K562 (cell line): ENCODE measurements around the gene COPS4. TPM values are rescaled to one million over a fixed set of nuclear protein-coding genes. Genes with fewer than 3 reads are reported as not detected.

ENCODE experiments used
- CC2D1A ChIP-seq: fragments of 450-650 bp; IDR thresholded peaks from 2 replicates; pipeline ENCODE4 v1.6.1; 2017; ENCODE audit warnings: mild to moderate bottlenecking
- ETS2 ChIP-seq: IDR thresholded peaks from 2 replicates; pipeline ENCODE4 v1.6.1; 2016; ENCODE audit warnings: borderline replicate concordance, missing genetic modification characterization, mild to moderate bottlenecking, moderate library complexity, missing compliant biosample characterization; ENCODE audit not compliant: poor library complexity, severe bottlenecking
- NBN ChIP-seq: fragments of 450-650 bp; IDR thresholded peaks from 2 replicates; pipeline ENCODE4 v1.6.1; 2016; ENCODE audit warnings: low read depth, mild to moderate bottlenecking
- NFE2L1 ChIP-seq: fragments of 450-650 bp; IDR thresholded peaks from 2 replicates; pipeline ENCODE4 v1.6.1; 2016; ENCODE audit warnings: missing genetic modification characterization, low read depth, mild to moderate bottlenecking, missing compliant biosample characterization, moderate library complexity, borderline replicate concordance
- POLR2A ChIP-seq: fragments of 450-650 bp; conservative IDR thresholded peaks from 2 replicates; pipeline ENCODE4 v1.6.1; 2016
- ZFX ChIP-seq: sonication (generic); formaldehyde crosslinking; IDR thresholded peaks from 2 replicates; pipeline ENCODE4 v1.8.0; 2022; ENCODE audit warnings: mild to moderate bottlenecking, missing genetic modification reagents, moderate library complexity
- ZKSCAN1 ChIP-seq: fragments of 150-350 bp; IDR thresholded peaks from 2 replicates; pipeline ENCODE4 v1.6.1; 2016; ENCODE audit warnings: low read depth, low read length
- ZNF445 ChIP-seq: fragments of 250-450 bp; sonication (Bioruptor Pico); IDR thresholded peaks from 2 replicates; pipeline ENCODE4 v1.4.0; 2020; ENCODE audit warnings: low read depth, mild to moderate bottlenecking, moderate library complexity
- ZNF766 ChIP-seq: fragments of 200-800 bp; sonication (Bioruptor generic); conservative IDR thresholded peaks from 2 replicates; pipeline ENCODE4 v1.6.1; 2016; ENCODE audit warnings: missing genetic modification characterization, missing compliant biosample characterization
- ZNF780A ChIP-seq: fragments of 250-450 bp; sonication (Bioruptor Pico); IDR thresholded peaks from 2 replicates; pipeline ENCODE4 v1.5.0; 2021; ENCODE audit warnings: mild to moderate bottlenecking
- polyA plus RNA-seq, 8 experiments: library from polyadenylated mRNA; depleted of rRNA in 4 of 8; stranded (reverse) in 5 of 8; unstranded in 3 of 8; fragments of >200 nt; fragmentation: Nextera tagmentation in 2 of 8; fragmentation: Illumina TruSeq in 1 of 8; extraction: Ambion mirVana in 2 of 8; extraction: Trizol in 1 of 8; gene quantifications; 2 replicates each; pipeline versions ENCODE4 v1.2.1 to v1.2.3, GENCODE V29; 2011 to 2014; ENCODE audit warnings: inconsistent platforms in 1 of 8, missing spikeins in 1 of 8
- total RNA-seq, 7 experiments: library from RNA; depleted of rRNA in 6 of 7; stranded (reverse); fragments of >200 nt in 6 of 7; fragmentation: Illumina TruSeq in 2 of 7; extraction: Trizol in 2 of 7; gene quantifications; 2 replicates each; pipeline versions ENCODE4 v1.2.1 to v1.2.3, GENCODE V29; 2011 to 2021; ENCODE audit warnings: low replicate concordance in 1 of 7
- TF ChIP-seq, protein P1 (sequence below), 2 experiments: fragments of 450-650 bp in 1 of 2; sonication (generic) in 1 of 2; formaldehyde crosslinking in 1 of 2; IDR thresholded peaks; 2 replicates each; pipeline versions ENCODE4 v1.7.1 to v1.9.0; 2016 to 2022; ENCODE audit warnings: inconsistent platforms in 1 of 2, mild to moderate bottlenecking in 1 of 2, missing genetic modification reagents in 1 of 2
- TF ChIP-seq, protein P2 (sequence below): sonication (generic); formaldehyde crosslinking; IDR thresholded peaks from 2 replicates; pipeline ENCODE4 v1.8.1; 2023; ENCODE audit warnings: mild to moderate bottlenecking, missing genetic modification reagents
- TF ChIP-seq, protein P3 (sequence below): sonication (generic); formaldehyde crosslinking; IDR thresholded peaks from 2 replicates; pipeline ENCODE4 v1.9.0; 2022; ENCODE audit warnings: mild to moderate bottlenecking, missing genetic modification reagents
- TF ChIP-seq, protein P4 (sequence below): sonication (generic); formaldehyde crosslinking; IDR thresholded peaks from 2 replicates; pipeline ENCODE4 v1.5.0; 2020; ENCODE audit warnings: missing genetic modification reagents

The COPS4 gene
- total and polyA plus RNA-seq, 9 of the 15 experiments (the other 6 are each of a cell fraction or from before 2014, with no cell fraction given): 44.7 to 180 (median 70.9) TPM

DNA sequence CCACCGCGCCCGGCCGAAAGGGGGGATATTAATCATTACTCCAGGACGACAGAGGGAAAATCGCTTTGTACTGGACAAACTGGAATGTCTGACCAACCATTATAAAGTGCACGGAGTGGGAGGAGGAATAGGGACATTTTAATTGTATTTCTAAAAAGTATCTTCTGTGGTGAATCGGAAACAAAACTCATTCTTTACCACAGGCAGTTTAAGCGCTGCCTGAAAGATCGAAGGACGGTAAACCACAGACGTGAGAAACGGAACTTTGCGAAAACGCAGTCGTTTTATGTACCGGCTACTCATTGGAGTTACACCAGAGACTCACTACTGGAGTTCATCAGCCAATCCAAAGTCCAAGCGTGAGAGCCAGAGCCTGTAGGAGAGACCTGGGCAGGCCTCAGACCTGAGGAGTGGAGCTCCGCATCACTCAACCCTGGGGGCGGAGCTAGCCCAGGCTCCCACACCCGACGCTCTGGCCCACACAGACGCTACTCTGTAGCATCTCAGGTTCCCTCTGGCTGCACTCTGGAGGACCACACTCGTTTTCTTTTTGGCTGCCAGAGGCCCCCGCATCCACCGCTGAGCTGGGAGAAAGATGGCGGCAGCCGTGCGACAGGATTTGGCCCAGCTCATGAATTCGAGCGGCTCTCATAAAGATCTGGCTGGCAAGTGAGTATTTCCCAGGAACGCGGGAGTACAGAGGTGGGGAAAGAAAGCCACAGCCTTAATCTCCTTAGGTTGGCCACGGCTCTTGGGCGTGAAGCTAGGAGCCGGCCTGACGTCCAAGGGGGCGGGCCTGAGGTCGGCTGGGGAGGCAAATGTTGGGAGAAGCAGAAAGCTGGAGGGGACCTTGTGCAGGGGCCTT is at the start of gene COPS4 (continued):
- TF ChIP-seq, protein P1, sequence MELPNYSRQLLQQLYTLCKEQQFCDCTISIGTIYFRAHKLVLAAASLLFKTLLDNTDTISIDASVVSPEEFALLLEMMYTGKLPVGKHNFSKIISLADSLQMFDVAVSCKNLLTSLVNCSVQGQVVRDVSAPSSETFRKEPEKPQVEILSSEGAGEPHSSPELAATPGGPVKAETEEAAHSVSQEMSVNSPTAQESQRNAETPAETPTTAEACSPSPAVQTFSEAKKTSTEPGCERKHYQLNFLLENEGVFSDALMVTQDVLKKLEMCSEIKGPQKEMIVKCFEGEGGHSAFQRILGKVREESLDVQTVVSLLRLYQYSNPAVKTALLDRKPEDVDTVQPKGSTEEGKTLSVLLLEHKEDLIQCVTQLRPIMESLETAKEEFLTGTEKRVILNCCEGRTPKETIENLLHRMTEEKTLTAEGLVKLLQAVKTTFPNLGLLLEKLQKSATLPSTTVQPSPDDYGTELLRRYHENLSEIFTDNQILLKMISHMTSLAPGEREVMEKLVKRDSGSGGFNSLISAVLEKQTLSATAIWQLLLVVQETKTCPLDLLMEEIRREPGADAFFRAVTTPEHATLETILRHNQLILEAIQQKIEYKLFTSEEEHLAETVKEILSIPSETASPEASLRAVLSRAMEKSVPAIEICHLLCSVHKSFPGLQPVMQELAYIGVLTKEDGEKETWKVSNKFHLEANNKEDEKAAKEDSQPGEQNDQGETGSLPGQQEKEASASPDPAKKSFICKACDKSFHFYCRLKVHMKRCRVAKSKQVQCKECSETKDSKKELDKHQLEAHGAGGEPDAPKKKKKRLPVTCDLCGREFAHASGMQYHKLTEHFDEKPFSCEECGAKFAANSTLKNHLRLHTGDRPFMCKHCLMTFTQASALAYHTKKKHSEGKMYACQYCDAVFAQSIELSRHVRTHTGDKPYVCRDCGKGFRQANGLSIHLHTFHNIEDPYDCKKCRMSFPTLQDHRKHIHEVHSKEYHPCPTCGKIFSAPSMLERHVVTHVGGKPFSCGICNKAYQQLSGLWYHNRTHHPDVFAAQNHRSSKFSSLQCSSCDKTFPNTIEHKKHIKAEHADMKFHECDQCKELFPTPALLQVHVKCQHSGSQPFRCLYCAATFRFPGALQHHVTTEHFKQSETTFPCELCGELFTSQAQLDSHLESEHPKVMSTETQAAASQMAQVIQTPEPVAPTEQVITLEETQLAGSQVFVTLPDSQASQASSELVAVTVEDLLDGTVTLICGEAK (IDR thresholded peaks at IDR 0.05): peak; percentile 93
- TF ChIP-seq, protein P1 (CRISPR knock-in tag; IDR thresholded peaks at IDR 0.05): no peak
- TF ChIP-seq NFE2L1 (tag): no peak
- TF ChIP-seq ZNF766 (CRISPR knock-in tag): peak; percentile 78; the same call in 1 of the 2 replicates
- peak; percentile 95 for TF ChIP-seq POLR2A
- TF ChIP-seq, protein P2, sequence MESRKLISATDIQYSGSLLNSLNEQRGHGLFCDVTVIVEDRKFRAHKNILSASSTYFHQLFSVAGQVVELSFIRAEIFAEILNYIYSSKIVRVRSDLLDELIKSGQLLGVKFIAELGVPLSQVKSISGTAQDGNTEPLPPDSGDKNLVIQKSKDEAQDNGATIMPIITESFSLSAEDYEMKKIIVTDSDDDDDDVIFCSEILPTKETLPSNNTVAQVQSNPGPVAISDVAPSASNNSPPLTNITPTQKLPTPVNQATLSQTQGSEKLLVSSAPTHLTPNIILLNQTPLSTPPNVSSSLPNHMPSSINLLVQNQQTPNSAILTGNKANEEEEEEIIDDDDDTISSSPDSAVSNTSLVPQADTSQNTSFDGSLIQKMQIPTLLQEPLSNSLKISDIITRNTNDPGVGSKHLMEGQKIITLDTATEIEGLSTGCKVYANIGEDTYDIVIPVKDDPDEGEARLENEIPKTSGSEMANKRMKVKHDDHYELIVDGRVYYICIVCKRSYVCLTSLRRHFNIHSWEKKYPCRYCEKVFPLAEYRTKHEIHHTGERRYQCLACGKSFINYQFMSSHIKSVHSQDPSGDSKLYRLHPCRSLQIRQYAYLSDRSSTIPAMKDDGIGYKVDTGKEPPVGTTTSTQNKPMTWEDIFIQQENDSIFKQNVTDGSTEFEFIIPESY (CRISPR knock-in tag): peak; percentile 64; the same call in 1 of the 2 replicates
- peak; percentile 91 for TF ChIP-seq NBN
- TF ChIP-seq, protein P3, sequence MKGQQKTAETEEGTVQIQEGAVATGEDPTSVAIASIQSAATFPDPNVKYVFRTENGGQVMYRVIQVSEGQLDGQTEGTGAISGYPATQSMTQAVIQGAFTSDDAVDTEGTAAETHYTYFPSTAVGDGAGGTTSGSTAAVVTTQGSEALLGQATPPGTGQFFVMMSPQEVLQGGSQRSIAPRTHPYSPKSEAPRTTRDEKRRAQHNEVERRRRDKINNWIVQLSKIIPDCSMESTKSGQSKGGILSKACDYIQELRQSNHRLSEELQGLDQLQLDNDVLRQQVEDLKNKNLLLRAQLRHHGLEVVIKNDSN (CRISPR knock-in tag): no peak
- TF ChIP-seq ETS2 (tag): no peak
- TF ChIP-seq, protein P4, sequence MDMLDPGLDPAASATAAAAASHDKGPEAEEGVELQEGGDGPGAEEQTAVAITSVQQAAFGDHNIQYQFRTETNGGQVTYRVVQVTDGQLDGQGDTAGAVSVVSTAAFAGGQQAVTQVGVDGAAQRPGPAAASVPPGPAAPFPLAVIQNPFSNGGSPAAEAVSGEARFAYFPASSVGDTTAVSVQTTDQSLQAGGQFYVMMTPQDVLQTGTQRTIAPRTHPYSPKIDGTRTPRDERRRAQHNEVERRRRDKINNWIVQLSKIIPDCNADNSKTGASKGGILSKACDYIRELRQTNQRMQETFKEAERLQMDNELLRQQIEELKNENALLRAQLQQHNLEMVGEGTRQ: no peak
- TF ChIP-seq ZFX (CRISPR knock-in tag): peak; percentile 82
- no peak for TF ChIP-seq ZNF445 (CRISPR knock-in tag)
- TF ChIP-seq ZNF780A (CRISPR knock-in tag): no peak
- peak; percentile 86 for TF ChIP-seq CC2D1A
- TF ChIP-seq ZKSCAN1: no peak
